Measurements from ENCODE around the gene NUDT19.

DNA sequence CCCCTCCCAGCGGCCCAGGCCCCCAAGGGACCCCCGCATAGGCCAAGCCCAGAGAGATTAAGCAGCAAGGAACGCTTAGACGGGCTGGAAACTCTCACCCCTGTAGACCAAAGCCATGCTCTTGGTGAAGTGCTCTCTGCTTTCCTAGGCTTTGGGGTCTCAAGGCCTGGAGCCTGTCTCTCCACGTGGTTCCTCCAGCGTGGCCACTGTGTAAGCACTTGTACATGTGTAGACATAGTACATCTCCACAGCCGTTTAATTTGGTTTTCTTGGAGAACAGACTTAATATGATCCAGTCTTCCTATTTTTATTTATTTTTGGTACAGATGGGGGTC lies 1.1 kb downstream of the NUDT19 start:
- TF ChIP-seq, protein P1, sequence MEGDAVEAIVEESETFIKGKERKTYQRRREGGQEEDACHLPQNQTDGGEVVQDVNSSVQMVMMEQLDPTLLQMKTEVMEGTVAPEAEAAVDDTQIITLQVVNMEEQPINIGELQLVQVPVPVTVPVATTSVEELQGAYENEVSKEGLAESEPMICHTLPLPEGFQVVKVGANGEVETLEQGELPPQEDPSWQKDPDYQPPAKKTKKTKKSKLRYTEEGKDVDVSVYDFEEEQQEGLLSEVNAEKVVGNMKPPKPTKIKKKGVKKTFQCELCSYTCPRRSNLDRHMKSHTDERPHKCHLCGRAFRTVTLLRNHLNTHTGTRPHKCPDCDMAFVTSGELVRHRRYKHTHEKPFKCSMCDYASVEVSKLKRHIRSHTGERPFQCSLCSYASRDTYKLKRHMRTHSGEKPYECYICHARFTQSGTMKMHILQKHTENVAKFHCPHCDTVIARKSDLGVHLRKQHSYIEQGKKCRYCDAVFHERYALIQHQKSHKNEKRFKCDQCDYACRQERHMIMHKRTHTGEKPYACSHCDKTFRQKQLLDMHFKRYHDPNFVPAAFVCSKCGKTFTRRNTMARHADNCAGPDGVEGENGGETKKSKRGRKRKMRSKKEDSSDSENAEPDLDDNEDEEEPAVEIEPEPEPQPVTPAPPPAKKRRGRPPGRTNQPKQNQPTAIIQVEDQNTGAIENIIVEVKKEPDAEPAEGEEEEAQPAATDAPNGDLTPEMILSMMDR (IDR thresholded peaks at IDR 0.05; ENCODE audit: low read length): no peak
- TF ChIP-seq EZH2 (IDR thresholded peaks at IDR 0.05; ENCODE audit: borderline replicate concordance, low read length): no peak

Measured in OCI-LY1 (cell line).